NCI-H1048 (cell line): ENCODE data around the gene ALX4.

Source experiments
- DNase-seq: peaks from one replicate; lab custom pipeline; 2025; lab: John Stamatoyannopoulos, UW

Gene ALX4

GRCh38 chr11:44309478-44310205, at the start of gene ALX4:
ALX4 (minus strand) TSS chr11:44310139; CDS start chr11:44310062, 77 bp downstream.
- DNase-seq, result no peak

GRCh38 chr11:44359162-44359561, 49.2 kb upstream of the ALX4 start:
- no peak for DNase-seq

GRCh38 chr11:44358713-44359112, 48.8 kb upstream of the ALX4 start:
- DNase-seq, result no peak

DNA sequence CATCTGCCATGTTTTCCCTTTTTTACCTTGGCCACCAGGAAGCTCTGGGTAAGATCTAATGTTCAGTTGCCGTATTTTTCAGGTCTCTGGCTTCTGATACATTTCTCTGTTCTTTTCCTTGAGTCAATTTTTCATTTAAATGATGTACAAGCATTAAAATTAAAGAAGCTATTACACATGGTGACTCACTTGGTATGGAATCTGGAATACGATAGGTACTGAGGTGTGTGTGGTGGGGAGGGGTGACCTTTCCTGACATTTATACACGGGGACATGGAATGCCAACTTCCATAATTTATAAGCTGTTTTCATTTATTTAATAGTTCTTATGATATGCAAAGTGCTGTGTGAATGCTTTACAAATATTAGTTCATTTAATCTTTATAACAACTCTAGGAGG, 47.8 kb upstream of the ALX4 start:
- no peak for DNase-seq

- DNase-seq, result no peak
Measured at GRCh38 chr11:44356351-44356750, 46.4 kb upstream of the ALX4 start.

GRCh38 chr11:44351898-44352498, 42.1 kb upstream of the ALX4 start:
- DNase-seq, result no peak

DNA sequence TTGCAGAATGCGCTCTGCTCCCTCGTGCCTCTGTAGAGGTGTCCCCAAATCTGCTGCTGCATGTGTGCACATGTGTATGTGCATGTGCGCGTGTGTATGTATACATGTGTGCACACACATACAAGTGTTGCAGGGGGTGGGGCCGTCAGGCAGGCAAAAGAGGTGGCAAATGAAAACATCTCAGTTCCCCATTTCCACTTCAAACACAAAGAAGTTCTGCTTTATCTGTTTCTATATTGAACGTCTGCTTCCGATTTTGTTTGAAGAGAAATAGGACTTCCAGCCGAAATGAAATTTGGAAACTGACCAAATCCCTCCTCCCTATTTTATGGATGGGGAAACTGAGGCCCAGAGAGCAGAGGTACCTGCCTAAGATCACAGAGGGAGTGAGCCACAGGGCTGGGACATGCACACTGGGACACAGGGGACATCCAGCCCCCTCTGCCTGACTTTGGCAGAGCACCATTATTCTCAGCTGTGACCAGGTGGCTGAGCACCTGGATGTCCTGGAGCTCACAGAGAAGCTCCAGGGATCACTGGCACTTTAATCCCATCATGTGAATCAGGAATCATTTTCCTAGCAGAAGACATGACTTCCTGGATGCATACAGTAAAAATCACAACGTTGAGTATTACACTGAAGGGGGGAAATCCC, 41.2 kb upstream of the ALX4 start:
- DNase-seq, result no peak

DNA sequence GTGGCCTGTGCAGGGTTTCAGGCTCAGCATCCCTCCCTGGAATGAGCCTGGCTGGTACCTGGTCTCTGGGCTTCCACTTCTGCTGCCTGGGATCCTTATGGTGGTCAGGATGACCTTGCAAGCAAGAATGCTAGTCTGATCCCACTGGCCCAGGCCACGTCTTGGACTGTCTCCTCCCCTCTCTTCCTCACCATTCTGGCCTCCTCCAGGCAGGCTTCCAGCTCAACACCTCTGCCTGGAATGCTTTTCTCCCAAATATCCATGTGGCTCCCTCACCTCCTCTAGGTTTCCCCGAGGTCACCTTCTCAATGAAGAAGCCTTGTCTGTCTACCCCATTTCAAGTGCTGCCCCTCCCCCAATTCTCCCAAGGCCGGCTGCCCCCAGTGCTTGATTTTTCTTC, 39.4 kb upstream of the ALX4 start:
- DNase-seq, result no peak

DNA sequence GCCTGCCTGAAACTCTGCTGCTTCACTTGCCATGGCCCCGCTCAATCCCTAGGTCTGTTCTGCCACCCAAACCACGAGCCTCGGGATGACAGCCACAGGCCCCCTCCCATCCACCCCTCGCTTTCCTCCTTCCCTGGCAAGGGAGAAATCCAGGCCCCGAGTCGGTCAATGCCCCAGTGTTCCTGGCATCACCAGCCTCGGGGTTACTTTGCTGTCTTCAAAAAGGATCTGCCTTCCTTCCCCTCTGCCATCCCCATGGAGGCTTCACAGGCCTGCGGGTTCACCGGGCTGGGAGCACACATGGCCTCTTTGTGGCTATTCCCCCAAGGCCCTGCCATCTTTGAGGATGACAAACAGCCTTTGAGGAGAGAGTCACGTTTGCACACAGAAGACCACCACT, 38.8 kb upstream of the ALX4 start:
- no peak for DNase-seq

DNA sequence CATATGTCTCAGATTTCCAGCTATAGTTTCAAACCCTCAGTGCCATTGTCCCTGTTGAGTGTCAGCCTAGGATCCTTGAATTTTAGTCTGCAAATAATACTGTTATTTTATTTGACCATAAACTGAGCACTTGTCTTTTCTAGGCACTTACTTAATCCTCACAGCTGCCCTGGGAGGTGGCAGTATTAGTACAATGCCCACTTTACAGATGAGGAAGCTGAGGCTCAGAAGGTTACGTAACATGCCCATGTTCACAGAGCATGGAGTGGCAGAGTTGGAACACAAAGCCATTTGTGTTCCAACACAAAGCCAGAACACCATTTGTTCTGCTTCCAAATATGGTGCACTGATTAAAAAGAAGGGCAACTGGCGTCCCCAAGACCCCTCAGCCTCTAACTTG, 38.2 kb upstream of the ALX4 start:
- DNase-seq, result no peak

GRCh38 chr11:44347538-44347937, 37.6 kb upstream of the ALX4 start:
- no peak for DNase-seq

- DNase-seq, result no peak
Measured at GRCh38 chr11:44346983-44347382, 37.0 kb upstream of the ALX4 start.

DNA sequence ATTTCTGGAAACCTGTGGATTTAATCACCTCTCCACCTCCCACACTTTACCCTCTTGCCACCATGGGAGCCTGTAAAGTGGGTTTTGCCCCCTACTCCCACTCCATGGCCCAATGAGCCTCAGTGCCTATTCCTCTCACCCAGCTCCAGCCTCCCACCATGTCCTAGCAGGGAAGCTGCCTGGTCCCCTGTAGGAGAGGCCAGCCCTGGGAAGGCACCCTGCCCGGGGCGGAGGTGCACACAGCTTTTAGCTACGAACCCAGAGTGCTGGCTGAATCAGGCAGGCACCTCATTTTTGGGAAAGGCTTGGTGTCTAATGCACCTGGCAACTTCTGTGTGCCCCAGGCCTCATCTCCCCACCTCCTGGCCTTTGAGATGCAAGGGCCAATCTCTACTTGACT, 35.8 kb upstream of the ALX4 start:
- DNase-seq, result no peak

GRCh38 chr11:44344921-44345320, 35.0 kb upstream of the ALX4 start:
- DNase-seq, result no peak

GRCh38 chr11:44344423-44344820, 34.5 kb upstream of the ALX4 start:
- no peak for DNase-seq

GRCh38 chr11:44343778-44344422, 34.0 kb upstream of the ALX4 start:
- no peak for DNase-seq

DNA sequence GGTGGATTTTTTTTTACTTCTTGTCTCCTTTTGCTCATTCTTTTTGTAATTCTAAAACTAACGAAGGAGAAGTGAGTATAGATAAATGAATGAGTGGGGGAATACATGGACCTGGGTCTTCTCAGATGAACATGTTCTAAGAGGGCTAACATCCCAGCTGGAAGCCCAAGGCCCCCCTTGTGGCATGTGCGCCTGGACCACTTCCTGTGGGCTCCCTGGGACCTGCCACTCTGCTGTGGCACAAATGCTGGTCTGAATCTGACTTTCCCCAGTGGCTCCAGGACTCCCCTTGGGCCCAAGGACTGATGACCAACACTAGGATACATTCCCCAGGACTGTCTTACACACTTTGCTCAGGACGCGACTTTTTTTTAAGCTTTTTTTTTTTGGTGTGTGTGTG, 32.7 kb upstream of the ALX4 start:
- DNase-seq, result no peak

DNA sequence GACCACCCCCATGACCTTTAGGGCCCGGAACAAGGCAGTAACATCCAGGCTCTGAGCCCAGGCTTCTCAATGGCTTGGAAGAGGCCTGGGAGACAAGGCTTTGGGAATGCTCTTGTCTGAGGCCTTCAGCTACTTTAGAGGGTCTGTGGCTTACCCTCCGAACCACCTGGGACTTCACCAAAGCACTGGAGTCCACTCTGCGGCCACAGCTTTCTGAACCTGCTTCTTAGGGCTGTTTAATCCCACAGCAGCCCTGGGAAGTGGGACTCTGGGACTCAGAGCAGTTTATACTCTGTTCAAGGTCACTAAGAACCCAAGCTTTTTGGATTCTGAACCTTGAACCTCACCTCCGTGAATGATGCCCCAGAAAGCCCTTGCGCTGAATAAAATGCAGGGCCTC, 30.7 kb upstream of the ALX4 start:
- DNase-seq, result no peak

GRCh38 chr11:44339530-44339883, 29.6 kb upstream of the ALX4 start:
- no peak for DNase-seq

DNA sequence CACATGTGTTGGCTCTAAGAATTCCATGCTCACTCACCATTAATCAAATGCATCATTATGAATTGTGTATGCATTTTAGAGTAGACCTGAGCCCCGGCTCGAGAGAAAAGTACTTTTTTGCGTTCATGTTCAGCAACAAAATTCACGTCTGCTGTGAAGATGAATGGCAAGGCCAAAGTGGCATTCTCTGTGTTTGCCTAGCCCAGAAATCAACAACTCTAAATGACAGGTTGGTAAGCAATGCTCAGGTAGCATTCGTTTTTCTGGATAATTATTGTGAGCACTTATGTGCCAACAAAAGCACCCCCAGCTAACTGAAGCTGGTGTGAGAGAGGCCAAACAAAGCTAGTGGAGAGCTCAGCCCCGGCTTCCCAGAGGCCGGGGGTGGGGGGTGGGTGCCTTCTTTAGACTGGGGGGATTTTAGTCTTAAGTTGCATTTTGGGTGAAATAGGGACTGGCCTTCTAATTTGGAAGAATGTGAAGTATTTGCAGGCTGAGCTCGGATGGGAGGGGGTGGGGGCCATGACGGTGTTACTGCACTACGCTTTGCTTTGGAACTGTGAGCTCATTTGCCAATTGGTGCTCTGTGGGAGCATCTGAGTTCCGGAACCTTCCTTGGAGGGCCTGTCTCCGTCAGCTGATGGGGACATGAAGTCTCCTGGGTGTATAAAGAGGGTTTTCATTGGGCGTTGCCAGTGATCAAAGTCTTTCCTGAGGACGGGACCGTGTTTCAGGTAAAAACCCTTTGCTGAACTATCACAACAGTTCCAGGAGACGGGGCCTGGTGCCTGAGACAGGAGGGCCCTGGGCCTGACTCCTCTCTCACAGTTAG, 29.0 kb upstream of the ALX4 start:
- DNase-seq, result no peak

- DNase-seq, result no peak
Measured at GRCh38 chr11:44338026-44338425, 28.1 kb upstream of the ALX4 start.

DNA sequence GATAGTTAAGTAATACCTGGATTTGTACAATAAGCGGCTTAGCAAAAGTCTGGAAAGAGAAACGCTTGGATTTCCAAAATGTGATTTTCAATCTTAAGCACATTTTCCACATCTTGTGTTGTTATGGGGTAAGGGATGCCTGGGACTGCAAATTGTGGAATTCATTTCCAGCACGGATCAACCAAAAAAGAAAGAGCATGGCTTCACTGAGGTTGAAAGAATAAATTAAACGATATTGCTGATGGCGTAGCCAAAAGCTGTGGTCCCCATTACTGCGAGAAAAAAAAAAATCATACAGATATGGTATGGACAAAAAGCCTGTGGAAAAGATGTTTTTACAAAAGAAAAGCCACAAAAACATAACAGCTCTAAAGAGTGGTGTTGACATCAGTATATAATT, 26.0 kb upstream of the ALX4 start:
- DNase-seq, result no peak
